Sigmoid colon (tissue), 3 donors: ENCODE data around the gene P4HA1.

Source experiments
- CTCF ChIP-seq, 4 experiments: fragments of 450-650 bp in 3 of 4; fragments of 200-600 bp in 1 of 4; IDR thresholded peaks; one replicate each; pipeline ENCODE4 v1.5.1; 2016 to 2019; ENCODE audit warnings: antibody characterized with exemption in 4 of 4, mild to moderate bottlenecking in 3 of 4, moderate library complexity in 2 of 4
- POLR2A ChIP-seq, 2 donors: fragments of 450-650 bp; IDR thresholded peaks; one replicate each; pipeline ENCODE4 v1.6.1; 2016; ENCODE audit warnings: antibody characterized with exemption in 2 of 2, mild to moderate bottlenecking in 2 of 2, moderate library complexity in 2 of 2

- TF ChIP-seq CTCF (IDR thresholded peaks at IDR 0.05), result no peak
- no peak for TF ChIP-seq POLR2A (IDR thresholded peaks at IDR 0.05)
These were observed 1.6 kb downstream of the P4HA1 start for GRCh38 chr10:73094986-73095480.
